Vagina (tissue), 2 donors: Measurements from ENCODE around the gene AGPAT3. TPM values are rescaled to one million over a fixed set of nuclear protein-coding genes. Genes with fewer than 3 reads are reported as not detected.

Source experiments
- DNase-seq, 2 donors: peaks; one replicate each; pipeline ENCODE4 v3.0.0-alpha.2; 2017; ENCODE audit errors: extremely low spot score in 2 of 2
- H3K27ac ChIP-seq: fragments of 200-600 bp; sonication (generic); one replicate; pipeline ENCODE4 v1.5.1; 2019
- H3K27me3 ChIP-seq: fragments of 200-600 bp; sonication (generic); one replicate; pipeline ENCODE4 v1.5.1; 2019
- H3K36me3 ChIP-seq, 2 donors: fragments of 200-600 bp; sonication (generic); one replicate each; pipeline ENCODE4 v1.5.1; 2017 to 2019
- H3K4me1 ChIP-seq: fragments of 200-600 bp; sonication (generic); one replicate; pipeline ENCODE4 v1.5.1; 2019
- H3K4me3 ChIP-seq, 2 donors: fragments of 200-600 bp; sonication (generic); 1 replicate in 1 of 2; 2 replicates in 1 of 2; pipeline ENCODE4 v1.5.1; 2016 to 2019
- H3K9me3 ChIP-seq: fragments of 200-600 bp; sonication (generic); one replicate; pipeline ENCODE4 v1.5.1; 2019
- CTCF ChIP-seq, 3 experiments: fragments of 450-650 bp in 2 of 3; fragments of 200-600 bp in 1 of 3; sonication (generic) in 1 of 3; IDR thresholded peaks; one replicate each; pipeline ENCODE4 v1.5.1; 2017 to 2019; ENCODE audit warnings: antibody characterized with exemption in 3 of 3, mild to moderate bottlenecking in 2 of 3, moderate library complexity in 2 of 3
- POLR2A ChIP-seq, 2 donors: fragments of 450-650 bp; IDR thresholded peaks; one replicate each; pipeline ENCODE4 v1.6.1; 2017; ENCODE audit warnings: antibody characterized with exemption in 2 of 2, mild to moderate bottlenecking in 2 of 2, moderate library complexity in 2 of 2
- POLR2AphosphoS5 ChIP-seq, 2 donors: sonication (generic); formaldehyde crosslinking; IDR thresholded peaks; one replicate each; pipeline ENCODE4 v1.9.0; 2017; ENCODE audit warnings: antibody characterized with exemption in 2 of 2, mild to moderate bottlenecking in 2 of 2, low read depth in 1 of 2; ENCODE audit not compliant: insufficient read depth in 1 of 2
- intact Hi-C: fragments of 100-400 bp; cut with DNase I; formaldehyde crosslinking; loops from one replicate; pipeline ENCODE4 v1.15.1; 2023
- total RNA-seq: library from RNA; depleted of rRNA; stranded (reverse); fragments of >200 nt; gene quantifications from one replicate; pipeline ENCODE4 v1.2.3, GENCODE V29; 2016

Gene AGPAT3
- total RNA-seq, 1 donor from 2014 or later: 34.4 TPM

GRCh38 chr21:43899307-43900077, 34.5 kb downstream of the AGPAT3 start:
- TF ChIP-seq POLR2AphosphoS5 (IDR thresholded peaks at IDR 0.05; ENCODE audit: insufficient read depth in 1 of 2, low read depth in 1 of 2) (no peak), CTCF (IDR thresholded peaks at IDR 0.05) (no peak), POLR2A (IDR thresholded peaks at IDR 0.05) (no peak)
- intact Hi-C loops: no loop called here

GRCh38 chr21:43900078-43900385, 35.0 kb downstream of the AGPAT3 start:
- no peaks in the 10 kb centered on the region for H3K36me3 ChIP-seq
- H3K27ac ChIP-seq: no peak overlapping the region
- H3K27me3 ChIP-seq: no peaks in the 10 kb centered on the region
- DNase-seq: no peak
- H3K4me3 ChIP-seq: no peak overlapping the region
- intact Hi-C loops: no loop called here
- no peaks in the 10 kb centered on the region for H3K9me3 ChIP-seq
- TF ChIP-seq POLR2AphosphoS5 (IDR thresholded peaks at IDR 0.05; ENCODE audit: insufficient read depth in 1 of 2, low read depth in 1 of 2): no peak
- TF ChIP-seq POLR2A (IDR thresholded peaks at IDR 0.05): no peak
- no peak for TF ChIP-seq CTCF (IDR thresholded peaks at IDR 0.05)
- H3K4me1 ChIP-seq: peaks cover 17% of the 10 kb centered on the region

More at GRCh38 chr21:43899307-43900077, 34.5 kb downstream of the AGPAT3 start:
- H3K9me3 ChIP-seq: no peaks in the 10 kb centered on the region
- no peaks in the 10 kb centered on the region for H3K36me3 ChIP-seq
- no peaks in the 10 kb centered on the region for H3K27me3 ChIP-seq
- peaks cover 17% of the 10 kb centered on the region for H3K4me1 ChIP-seq
- no peak for DNase-seq
- H3K27ac ChIP-seq: no peak overlapping the region
- no peak overlapping the region for H3K4me3 ChIP-seq

- Histone ChIP-seq H3K9me3 (no peaks in the 10 kb centered on the region), H3K4me3 (no peak overlapping the region), H3K27ac (no peak overlapping the region), H3K4me1 (peaks cover 17% of the 10 kb centered on the region), H3K27me3 (no peaks in the 10 kb centered on the region), H3K36me3 (no peaks in the 10 kb centered on the region)
- no peak for DNase-seq
- TF ChIP-seq POLR2A (IDR thresholded peaks at IDR 0.05): no peak
- TF ChIP-seq POLR2AphosphoS5 (IDR thresholded peaks at IDR 0.05; ENCODE audit: insufficient read depth in 1 of 2, low read depth in 1 of 2): no peak
- TF ChIP-seq CTCF (IDR thresholded peaks at IDR 0.05): no peak
- intact Hi-C loops: no loop called here
Observed at GRCh38 chr21:43900690-43901089, 35.7 kb downstream of the AGPAT3 start.

- Histone ChIP-seq H3K36me3 (no peaks in the 10 kb centered on the region), H3K4me3 (no peak overlapping the region), H3K4me1 (peaks cover 17% of the 10 kb centered on the region), H3K27me3 (no peaks in the 10 kb centered on the region), H3K9me3 (no peaks in the 10 kb centered on the region), H3K27ac (peak overlapping the region; percentile 17)
- DNase-seq: no peak
- intact Hi-C loops: no loop called here
- TF ChIP-seq POLR2AphosphoS5 (IDR thresholded peaks at IDR 0.05; ENCODE audit: insufficient read depth in 1 of 2, low read depth in 1 of 2): no peak
- TF ChIP-seq CTCF (IDR thresholded peaks at IDR 0.05): no peak
- TF ChIP-seq POLR2A (IDR thresholded peaks at IDR 0.05): no peak
Observed at GRCh38 chr21:43902441-43902840, 37.4 kb downstream of the AGPAT3 start.

GRCh38 chr21:43903451-43904091, 38.5 kb downstream of the AGPAT3 start:
- peaks cover 17% of the 10 kb centered on the region for H3K4me1 ChIP-seq
- H3K4me3 ChIP-seq: no peak overlapping the region
- no peaks in the 10 kb centered on the region for H3K9me3 ChIP-seq
- DNase-seq: no peak
- intact Hi-C loops: no loop called here
- no peak overlapping the region for H3K27ac ChIP-seq
- H3K27me3 ChIP-seq: no peaks in the 10 kb centered on the region
- TF ChIP-seq POLR2AphosphoS5 (IDR thresholded peaks at IDR 0.05; ENCODE audit: insufficient read depth in 1 of 2, low read depth in 1 of 2) (no peak), POLR2A (IDR thresholded peaks at IDR 0.05) (no peak), CTCF (IDR thresholded peaks at IDR 0.05) (no peak)
- H3K36me3 ChIP-seq: no peaks in the 10 kb centered on the region
